HepG2 (cell line): ENCODE data around the gene PRKAR2B. TPM values are rescaled to one million over a fixed set of nuclear protein-coding genes. Genes with fewer than 3 reads are reported as not detected.

Experiments used
- ATAC-seq: fragments of 200-7000 bp; cut with Tn5 transposase; 3 replicates; pipeline ENCODE4 v1.9.1; 2020; ENCODE audit warnings: mild to moderate bottlenecking, moderate library complexity
- BruUV-seq: library from RNA; stranded (reverse); fragments of 400-500 nt; replicated peaks from 2 replicates; lab custom pipeline; 2021; lab: Mats Ljungman, UMichigan
- CTCF ChIA-PET: fragments of 300-600 bp; formaldehyde crosslinking; extraction: SDS; loops from one replicate; lab custom pipeline; 2021; ENCODE audit warnings: low total read pairs, inconsistent platforms, low intra/inter-chr PET ratio; lab: Yijun Ruan, JAX
- POLR2A ChIA-PET: fragments of 350-600 bp; sonication (Branson Sonifier 250); formaldehyde crosslinking; loops from one replicate; lab custom pipeline; 2020; ENCODE audit warnings: antibody characterized with exemption, inconsistent platforms; lab: Yijun Ruan, JAX
- DNase-seq: peaks from one replicate; pipeline ENCODE4 v3.0.0-alpha.2; 2015; ENCODE audit warnings: low spot score
- FAIRE-seq: peaks from 3 replicates; lab custom pipeline; 2011; peaks lifted over from hg19 to GRCh38; lab: Jason Lieb, UNC
- H2AFZ ChIP-seq: one replicate; pipeline ENCODE4 v1.6.1; 2011; ENCODE audit warnings: low read length, inconsistent platforms
- H3K27ac ChIP-seq: fragments of 300-600 bp; 3 replicates; pipeline ENCODE4 v1.8.0; 2011; ENCODE audit warnings: mixed run types, mild to moderate bottlenecking, mixed read lengths, low read length, inconsistent platforms; ENCODE audit not compliant: insufficient read depth; ENCODE audit errors: extremely low read length
- H3K27me3 ChIP-seq, 2 experiments: fragments of 200-600 bp in 1 of 2; 2 replicates in 1 of 2; 3 replicates in 1 of 2; pipeline versions ENCODE4 v1.6.0 to v1.8.0; 2011; ENCODE audit warnings: low read length in 2 of 2, mild to moderate bottlenecking in 2 of 2, moderate library complexity in 2 of 2, inconsistent platforms in 1 of 2; ENCODE audit not compliant: insufficient read depth in 2 of 2, control insufficient read depth in 1 of 2
- H3K36me3 ChIP-seq, 2 experiments: fragments of 200-600 bp in 1 of 2; replicated peaks in 1 of 2; 2 replicates in 1 of 2; 3 replicates in 1 of 2; pipeline versions ENCODE4 v1.5.1 to v1.8.0; 2011; ENCODE audit warnings: low read length in 2 of 2, inconsistent platforms in 1 of 2; ENCODE audit not compliant: insufficient read depth in 2 of 2, control insufficient read depth in 1 of 2
- H3K4me1 ChIP-seq: 2 replicates; pipeline ENCODE4 v1.5.1; 2012; ENCODE audit warnings: low read length, inconsistent platforms; ENCODE audit not compliant: insufficient read depth
- H3K4me2 ChIP-seq: 2 replicates; pipeline ENCODE4 v1.6.0; 2011; ENCODE audit warnings: low read depth, low read length, inconsistent platforms
- H3K4me3 ChIP-seq, 3 experiments: fragments of 200-600 bp in 1 of 3; sonication (generic), shearing (Covaris generic) in 1 of 3; replicated peaks in 1 of 3; 2 replicates each; pipeline ENCODE4 v1.5.1; 2011 to 2016; ENCODE audit warnings: low read length in 3 of 3, inconsistent platforms in 2 of 3, low read depth in 2 of 3, mild to moderate bottlenecking in 2 of 3, control low read depth in 1 of 3, mixed read lengths in 1 of 3; ENCODE audit not compliant: insufficient read depth in 1 of 3
- H3K79me2 ChIP-seq: one replicate; pipeline ENCODE4 v1.6.1; 2011; ENCODE audit warnings: low read length, inconsistent platforms; ENCODE audit not compliant: insufficient read depth
- H3K9ac ChIP-seq: 2 replicates; pipeline ENCODE4 v1.6.0; 2011; ENCODE audit warnings: mild to moderate bottlenecking, low read depth, low read length, inconsistent platforms; ENCODE audit not compliant: insufficient read depth
- H3K9me3 ChIP-seq: 2 replicates; pipeline ENCODE4 v1.5.1; 2012; ENCODE audit warnings: mild to moderate bottlenecking, low read length
- H4K20me1 ChIP-seq: 2 replicates; pipeline ENCODE4 v1.6.0; 2011; ENCODE audit warnings: inconsistent platforms, mild to moderate bottlenecking, low read length, moderate library complexity; ENCODE audit not compliant: insufficient read depth
- GABPB1 ChIP-seq: IDR thresholded peaks from 2 replicates; pipeline ENCODE4 v1.6.1; 2016; ENCODE audit warnings: mild to moderate bottlenecking, missing genetic modification reagents, moderate library complexity, missing compliant biosample characterization
- GTF2F1 ChIP-seq: fragments of 150-350 bp; IDR thresholded peaks from 2 replicates; pipeline ENCODE4 v1.6.1; 2014; ENCODE audit warnings: low read length
- IKZF4 ChIP-seq: sonication (generic); formaldehyde crosslinking; IDR thresholded peaks from 2 replicates; pipeline ENCODE4 v1.5.1; 2020; ENCODE audit warnings: borderline replicate concordance, mild to moderate bottlenecking, low read depth, missing genetic modification reagents; ENCODE audit errors: not compliant biosample characterization
- PAWR ChIP-seq: sonication (generic); formaldehyde crosslinking; IDR thresholded peaks from 2 replicates; pipeline ENCODE4 v1.4.0; 2020; ENCODE audit warnings: missing genetic modification reagents, mild to moderate bottlenecking, borderline replicate concordance
- RARA ChIP-seq: IDR thresholded peaks from 2 replicates; pipeline ENCODE4 v1.6.1; 2016; ENCODE audit warnings: missing genetic modification reagents, missing compliant biosample characterization
- SIN3B ChIP-seq: fragments of 150-350 bp; IDR thresholded peaks from 2 replicates; pipeline ENCODE4 v1.6.1; 2014; ENCODE audit warnings: low read length
- ZNF317 ChIP-seq: sonication (generic); formaldehyde crosslinking; IDR thresholded peaks from 2 replicates; pipeline ENCODE4 v1.5.0; 2020; ENCODE audit warnings: mild to moderate bottlenecking, missing genetic modification reagents
- WGBS: methylation state at CpG from one replicate; pipeline ENCODE4 v1.1.6; 2017; ENCODE audit warnings: low lambda C conversion rate; 5-methylcytosine and 5-hydroxymethylcytosine counted together
- in situ Hi-C: cut with HindIII; loops from 2 replicates; pipeline ENCODE4 v1.10.0; 2017; ENCODE audit warnings: low pct_unique_long_range_greater_than_20kb; ENCODE audit not compliant: extremely low pct_ligation_motif_present
- intact Hi-C: fragments of 100-400 bp; cut with micrococcal nuclease; formaldehyde crosslinking; loops from one replicate; pipeline ENCODE4 v1.10.0; 2022; ENCODE audit not compliant: unreplicated experiment
- polyA plus RNA-seq, 8 experiments: library from polyadenylated mRNA; depleted of rRNA in 3 of 8; stranded (reverse) in 7 of 8; unstranded in 1 of 8; fragments of >200 nt; fragmentation: Illumina TruSeq in 4 of 8; extraction: Trizol in 4 of 8; gene quantifications; 2 replicates each; pipeline versions ENCODE4 v1.2.1 to v1.2.3, GENCODE V29; 2011 to 2016; ENCODE audit warnings: low read depth in 4 of 8, missing spikeins in 1 of 8, mixed read lengths in 1 of 8; ENCODE audit not compliant: insufficient read depth in 1 of 8
- total RNA-seq, 5 experiments: library from RNA; depleted of rRNA; stranded (reverse); fragments of >200 nt; fragmentation: Illumina TruSeq; extraction: Trizol; gene quantifications; 2 replicates each; pipeline ENCODE4 v1.2.3, GENCODE V29; 2016; ENCODE audit warnings: low read depth in 1 of 5
- TF ChIP-seq, protein P1 (sequence below), 2 experiments: sonication (generic) in 1 of 2; formaldehyde crosslinking in 1 of 2; IDR thresholded peaks; 2 replicates each; pipeline versions ENCODE4 v1.6.1 to v1.9.0; 2014 to 2022; ENCODE audit warnings: antibody characterized with exemption in 1 of 2, borderline replicate concordance in 1 of 2, inconsistent platforms in 1 of 2, low read depth in 1 of 2, missing genetic modification reagents in 1 of 2
- TF ChIP-seq, protein P2 (sequence below): sonication (generic); formaldehyde crosslinking; IDR thresholded peaks from 2 replicates; pipeline ENCODE4 v1.4.0; 2020; ENCODE audit warnings: mild to moderate bottlenecking, missing genetic modification reagents

PRKAR2B gene
- total and polyA plus RNA-seq, 2 of the 13 experiments (the other 11 are each of a cell fraction or from before 2014, with no cell fraction given), result not detected

DNA sequence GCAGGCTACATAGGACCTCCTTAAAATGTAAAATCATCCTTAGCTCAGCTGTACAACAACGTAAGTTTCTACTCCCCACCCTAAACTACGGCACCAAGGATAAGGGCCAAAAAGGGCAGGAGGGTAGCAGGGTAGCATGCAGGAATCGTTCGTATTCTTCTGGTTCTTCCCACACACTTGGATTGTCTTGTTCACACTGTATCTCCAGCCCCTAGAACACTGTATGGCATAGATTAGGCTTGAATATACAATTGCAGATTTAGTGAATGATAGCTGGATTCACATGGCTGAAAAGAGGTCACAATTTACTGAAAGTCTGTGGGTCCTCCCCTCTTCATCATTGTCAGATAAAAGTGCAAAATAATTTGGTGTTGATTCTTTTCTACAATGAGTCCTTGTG, 28.2 kb upstream of the PRKAR2B start:
- ATAC-seq, result no peak
- no peak overlapping the region for H3K4me3 ChIP-seq
- TF ChIP-seq SIN3B, result no peak
- no peak for TF ChIP-seq GABPB1 (CRISPR knock-in tag)
- TF ChIP-seq, protein P1, sequence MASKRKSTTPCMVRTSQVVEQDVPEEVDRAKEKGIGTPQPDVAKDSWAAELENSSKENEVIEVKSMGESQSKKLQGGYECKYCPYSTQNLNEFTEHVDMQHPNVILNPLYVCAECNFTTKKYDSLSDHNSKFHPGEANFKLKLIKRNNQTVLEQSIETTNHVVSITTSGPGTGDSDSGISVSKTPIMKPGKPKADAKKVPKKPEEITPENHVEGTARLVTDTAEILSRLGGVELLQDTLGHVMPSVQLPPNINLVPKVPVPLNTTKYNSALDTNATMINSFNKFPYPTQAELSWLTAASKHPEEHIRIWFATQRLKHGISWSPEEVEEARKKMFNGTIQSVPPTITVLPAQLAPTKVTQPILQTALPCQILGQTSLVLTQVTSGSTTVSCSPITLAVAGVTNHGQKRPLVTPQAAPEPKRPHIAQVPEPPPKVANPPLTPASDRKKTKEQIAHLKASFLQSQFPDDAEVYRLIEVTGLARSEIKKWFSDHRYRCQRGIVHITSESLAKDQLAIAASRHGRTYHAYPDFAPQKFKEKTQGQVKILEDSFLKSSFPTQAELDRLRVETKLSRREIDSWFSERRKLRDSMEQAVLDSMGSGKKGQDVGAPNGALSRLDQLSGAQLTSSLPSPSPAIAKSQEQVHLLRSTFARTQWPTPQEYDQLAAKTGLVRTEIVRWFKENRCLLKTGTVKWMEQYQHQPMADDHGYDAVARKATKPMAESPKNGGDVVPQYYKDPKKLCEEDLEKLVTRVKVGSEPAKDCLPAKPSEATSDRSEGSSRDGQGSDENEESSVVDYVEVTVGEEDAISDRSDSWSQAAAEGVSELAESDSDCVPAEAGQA (IDR thresholded peaks at IDR 0.05; ENCODE audit: low read depth), result no peak
- TF ChIP-seq, protein P1 (CRISPR knock-in tag; IDR thresholded peaks at IDR 0.05; ENCODE audit: borderline replicate concordance), result no peak
- TF ChIP-seq RARA (CRISPR knock-in tag), result no peak
- TF ChIP-seq ZNF317, result no peak
- TF ChIP-seq PAWR, result no peak
- no peak for TF ChIP-seq GTF2F1
- TF ChIP-seq IKZF4 (CRISPR knock-in tag), result no peak
- TF ChIP-seq, protein P2, sequence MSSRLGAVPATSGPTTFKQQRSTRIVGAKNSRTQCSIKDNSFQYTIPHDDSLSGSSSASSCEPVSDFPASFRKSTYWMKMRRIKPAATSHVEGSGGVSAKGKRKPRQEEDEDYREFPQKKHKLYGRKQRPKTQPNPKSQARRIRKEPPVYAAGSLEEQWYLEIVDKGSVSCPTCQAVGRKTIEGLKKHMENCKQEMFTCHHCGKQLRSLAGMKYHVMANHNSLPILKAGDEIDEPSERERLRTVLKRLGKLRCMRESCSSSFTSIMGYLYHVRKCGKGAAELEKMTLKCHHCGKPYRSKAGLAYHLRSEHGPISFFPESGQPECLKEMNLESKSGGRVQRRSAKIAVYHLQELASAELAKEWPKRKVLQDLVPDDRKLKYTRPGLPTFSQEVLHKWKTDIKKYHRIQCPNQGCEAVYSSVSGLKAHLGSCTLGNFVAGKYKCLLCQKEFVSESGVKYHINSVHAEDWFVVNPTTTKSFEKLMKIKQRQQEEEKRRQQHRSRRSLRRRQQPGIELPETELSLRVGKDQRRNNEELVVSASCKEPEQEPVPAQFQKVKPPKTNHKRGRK, result no peak
- TF ChIP-seq, all 625 proteins: peak for 0
- CTCF ChIA-PET, result no interaction called here
- in situ Hi-C loops (no loop called here), intact Hi-C loops (no loop called here)
- no peaks in the 10 kb centered on the region for H3K36me3 ChIP-seq
- DNase-seq (no peak), FAIRE-seq (no peak)
- H3K79me2 ChIP-seq, result no peaks in the 10 kb centered on the region
- no peaks in the 10 kb centered on the region for H3K4me1 ChIP-seq
- no peak overlapping the region for H2AFZ ChIP-seq
- H3K27ac ChIP-seq, result no peak overlapping the region
- H3K9ac ChIP-seq, result no peak overlapping the region
- WGBS, result 2% methylated on average over 4 of the region's 4 CpGs
- POLR2A ChIA-PET, result no interaction called here
- no peaks in the 10 kb centered on the region for H3K9me3 ChIP-seq
- H4K20me1 ChIP-seq, result no peaks in the 10 kb centered on the region
- H3K4me2 ChIP-seq, result no peak overlapping the region
- no TSS peak for BruUV-seq
- H3K27me3 ChIP-seq, result no peaks in the 10 kb centered on the region
